ENCODE data around the gene WDR7. TPM values are rescaled to one million over a fixed set of nuclear protein-coding genes. Genes with fewer than 3 reads are reported as not detected.

Gene WDR7
- total and polyA plus RNA-seq, 12 donors: 3.6 to 64.6 (median 24.2) TPM

DNA sequence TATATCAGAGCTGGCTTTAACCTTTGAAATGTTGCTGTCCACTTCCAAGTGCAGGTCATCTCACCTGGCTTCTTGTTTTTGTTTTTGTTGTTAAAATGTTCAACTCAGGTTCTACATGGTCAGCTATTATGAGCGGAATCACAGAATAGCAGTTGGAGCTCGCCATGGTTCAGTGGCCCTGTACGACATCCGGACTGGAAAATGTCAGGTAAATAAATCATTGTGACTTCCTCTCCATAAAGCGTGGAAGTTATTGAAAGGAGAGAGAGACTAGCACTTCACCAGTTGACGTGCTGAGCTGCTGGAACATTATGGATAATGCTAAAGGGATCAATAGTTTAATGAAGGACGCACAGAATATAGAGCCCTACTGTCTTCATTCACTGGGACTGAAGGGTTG lies 311.2 kb downstream of the WDR7 start:
- 82 to 87% (median 85%) methylated on average over 7 of the region's 7 CpGs for WGBS, 4 donors
- DNase-seq: no peak
- no peak for TF ChIP-seq POLR2A (IDR thresholded peaks at IDR 0.05)
- intact Hi-C loops (cut with DNase I): no loop called here
- Histone ChIP-seq H3K27ac (no peak overlapping the region), H3K4me3 (no peak overlapping the region), H3K27me3 (no peaks in the 10 kb centered on the region), H3K4me1 (replicated peaks in 1 of 2) (no peaks in the 10 kb centered on the region), H3K9me3 (replicated peaks in 1 of 3) (no peaks in the 10 kb centered on the region), H3K36me3 (replicated peaks in 1 of 2) (no peaks in the 10 kb centered on the region)

DNA sequence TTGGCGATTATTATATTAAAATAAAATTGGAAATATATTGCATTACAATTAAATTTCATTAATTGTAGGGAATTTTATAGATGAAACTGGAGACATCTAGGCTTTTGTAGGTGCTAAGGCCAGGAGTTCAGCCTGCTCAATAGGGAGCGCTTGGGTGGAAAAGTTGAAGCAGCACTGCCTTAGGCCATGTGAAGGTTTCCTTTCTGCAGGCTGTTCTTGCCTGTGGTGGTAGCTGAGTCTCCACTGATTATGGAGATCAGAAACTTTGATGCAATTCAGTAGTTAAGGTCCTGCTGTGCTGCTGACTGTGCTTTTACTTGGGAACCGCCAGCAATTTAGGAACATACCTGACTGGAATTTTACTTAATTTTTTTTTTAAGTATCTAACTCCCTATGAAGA lies 315.9 kb downstream of the WDR7 start:
- DNase-seq: no peak
- H3K9me3 ChIP-seq (replicated peaks in 1 of 3): no peaks in the 10 kb centered on the region
- H3K27me3 ChIP-seq: no peaks in the 10 kb centered on the region
- 97 to 99% (median 98%) methylated on average over 3 of the region's 3 CpGs for WGBS, 4 donors
- intact Hi-C loops (cut with DNase I): no loop called here
- TF ChIP-seq, protein P1, sequence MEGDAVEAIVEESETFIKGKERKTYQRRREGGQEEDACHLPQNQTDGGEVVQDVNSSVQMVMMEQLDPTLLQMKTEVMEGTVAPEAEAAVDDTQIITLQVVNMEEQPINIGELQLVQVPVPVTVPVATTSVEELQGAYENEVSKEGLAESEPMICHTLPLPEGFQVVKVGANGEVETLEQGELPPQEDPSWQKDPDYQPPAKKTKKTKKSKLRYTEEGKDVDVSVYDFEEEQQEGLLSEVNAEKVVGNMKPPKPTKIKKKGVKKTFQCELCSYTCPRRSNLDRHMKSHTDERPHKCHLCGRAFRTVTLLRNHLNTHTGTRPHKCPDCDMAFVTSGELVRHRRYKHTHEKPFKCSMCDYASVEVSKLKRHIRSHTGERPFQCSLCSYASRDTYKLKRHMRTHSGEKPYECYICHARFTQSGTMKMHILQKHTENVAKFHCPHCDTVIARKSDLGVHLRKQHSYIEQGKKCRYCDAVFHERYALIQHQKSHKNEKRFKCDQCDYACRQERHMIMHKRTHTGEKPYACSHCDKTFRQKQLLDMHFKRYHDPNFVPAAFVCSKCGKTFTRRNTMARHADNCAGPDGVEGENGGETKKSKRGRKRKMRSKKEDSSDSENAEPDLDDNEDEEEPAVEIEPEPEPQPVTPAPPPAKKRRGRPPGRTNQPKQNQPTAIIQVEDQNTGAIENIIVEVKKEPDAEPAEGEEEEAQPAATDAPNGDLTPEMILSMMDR (IDR thresholded peaks at IDR 0.05): no peak
- no peak for TF ChIP-seq POLR2A (IDR thresholded peaks at IDR 0.05)
- H3K36me3 ChIP-seq (replicated peaks in 1 of 2): no peaks in the 10 kb centered on the region
- H3K4me1 ChIP-seq (replicated peaks in 1 of 2): no peaks in the 10 kb centered on the region
- H3K27ac ChIP-seq: no peak overlapping the region
- no peak overlapping the region for H3K4me3 ChIP-seq

DNA sequence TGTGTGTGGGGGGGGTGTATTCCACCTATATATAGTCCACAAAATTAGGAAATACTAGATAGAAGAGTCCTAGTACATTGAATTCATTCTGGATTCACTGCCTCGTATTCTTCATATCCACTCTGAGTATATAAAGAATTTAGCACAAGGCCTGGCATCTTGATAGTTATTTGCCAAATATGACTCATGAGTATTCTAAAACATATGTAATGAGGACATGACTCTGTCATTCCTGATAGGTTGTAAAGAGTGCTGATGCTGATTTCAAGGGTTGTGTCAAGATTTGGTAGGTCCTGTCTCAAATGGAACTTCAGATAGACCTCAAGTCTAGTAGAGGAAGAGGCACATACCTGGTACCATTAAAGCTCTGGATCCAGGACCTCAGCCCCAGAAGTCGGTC lies 322.3 kb downstream of the WDR7 start:
- no peaks in the 10 kb centered on the region for H3K9me3 ChIP-seq (replicated peaks in 1 of 3)
- intact Hi-C loops (cut with DNase I): no loop called here

DNA sequence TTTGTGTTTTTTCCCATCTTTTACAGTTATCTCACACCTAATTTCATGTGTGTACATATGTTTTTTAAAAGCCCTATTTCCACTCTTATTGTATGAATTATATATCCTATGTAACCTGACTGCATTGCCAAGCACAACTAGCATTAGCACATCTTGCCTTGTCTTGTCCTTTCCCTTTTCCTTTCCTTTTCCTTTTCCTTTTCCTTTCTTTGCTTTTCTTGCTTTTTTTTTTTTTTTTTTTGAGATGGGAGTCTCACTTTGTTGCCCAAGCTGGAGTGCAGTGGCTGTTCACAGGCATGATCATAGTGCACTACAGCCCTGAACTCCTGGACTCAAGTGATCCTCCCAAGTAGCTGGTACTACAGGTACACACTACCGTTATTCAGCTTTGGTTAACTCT lies 323.0 kb downstream of the WDR7 start:
- H3K9me3 ChIP-seq (replicated peaks in 1 of 3): no peaks in the 10 kb centered on the region
- TF ChIP-seq POLR2A (IDR thresholded peaks at IDR 0.05): no peak
- TF ChIP-seq, protein P1 (IDR thresholded peaks at IDR 0.05): no peak
- no peak for DNase-seq
- WGBS, 4 donors: 91 to 100% (median 93%) methylated on average over 1 of the region's 1 CpG
- no peak overlapping the region for H3K27ac ChIP-seq
- intact Hi-C loops (cut with DNase I): no loop called here
- H3K36me3 ChIP-seq (replicated peaks in 1 of 2): no peaks in the 10 kb centered on the region
- H3K27me3 ChIP-seq: no peaks in the 10 kb centered on the region
- no peaks in the 10 kb centered on the region for H3K4me1 ChIP-seq (replicated peaks in 1 of 2)
- no peak overlapping the region for H3K4me3 ChIP-seq

More for the DNA sequence above, 322.3 kb downstream of the WDR7 start:
- H3K36me3 ChIP-seq (replicated peaks in 1 of 2): no peaks in the 10 kb centered on the region
- WGBS, 4 donors: 96 to 98% (median 98%) methylated on average over 2 of the region's 2 CpGs
- H3K4me3 ChIP-seq: no peak overlapping the region
- TF ChIP-seq, protein P1 (IDR thresholded peaks at IDR 0.05): no peak
- no peak for TF ChIP-seq POLR2A (IDR thresholded peaks at IDR 0.05)
- no peaks in the 10 kb centered on the region for H3K4me1 ChIP-seq (replicated peaks in 1 of 2)
- H3K27ac ChIP-seq: no peak overlapping the region
- no peak for DNase-seq
- no peaks in the 10 kb centered on the region for H3K27me3 ChIP-seq

DNA sequence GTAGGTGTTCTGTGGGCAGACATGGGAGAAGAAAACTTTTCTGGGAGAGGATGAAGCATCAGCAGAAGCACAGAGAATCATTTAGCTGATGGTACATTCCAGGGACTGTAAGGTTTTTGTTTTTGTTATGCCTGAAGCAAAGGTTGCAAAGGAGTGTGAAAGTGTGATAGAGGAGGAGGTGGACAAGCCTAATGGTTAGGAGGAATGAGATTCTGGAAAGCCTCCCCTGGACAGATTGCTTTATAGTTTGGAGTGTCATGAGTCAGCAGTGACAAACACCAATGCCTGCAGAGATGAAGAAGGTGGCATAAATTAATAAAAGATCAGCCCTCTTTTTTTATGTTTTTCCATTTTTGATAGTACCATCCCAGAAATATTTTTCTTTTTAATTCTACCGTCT lies 324.1 kb downstream of the WDR7 start:
- TF ChIP-seq, protein P1 (IDR thresholded peaks at IDR 0.05): no peak
- TF ChIP-seq POLR2A (IDR thresholded peaks at IDR 0.05): no peak
- Histone ChIP-seq H3K4me3 (no peak overlapping the region), H3K4me1 (replicated peaks in 1 of 2) (no peaks in the 10 kb centered on the region), H3K9me3 (replicated peaks in 1 of 3) (no peaks in the 10 kb centered on the region), H3K36me3 (replicated peaks in 1 of 2) (no peaks in the 10 kb centered on the region), H3K27ac (no peak overlapping the region), H3K27me3 (no peaks in the 10 kb centered on the region)
- intact Hi-C loops (cut with DNase I): no loop called here
- no peak for DNase-seq
- WGBS, 4 donors: 79 to 89% (median 87%) methylated on average over 1 of the region's 1 CpG
